Mesendoderm (in vitro differentiated cells): ENCODE measurements around the gene MMAA.
"Not testable (repeated sequence)": the region's sequence is repeated elsewhere in the genome, so short reads cannot be mapped to it uniquely, and the experiment has no call there.

Experiments used
- DNase-seq: peaks from one replicate; pipeline ENCODE4 v3.0.0; 2013
- H2AK5ac ChIP-seq: 2 replicates; pipeline ENCODE4 v1.6.1; 2013; ENCODE audit warnings: low read length, inconsistent platforms
- H2BK120ac ChIP-seq: 2 replicates; pipeline ENCODE4 v1.6.1; 2013; ENCODE audit warnings: low read depth, mild to moderate bottlenecking, low read length, moderate library complexity, mixed read lengths
- H2BK15ac ChIP-seq: replicated peaks from 2 replicates; pipeline ENCODE4 v1.6.1; 2013; ENCODE audit warnings: low read depth, mild to moderate bottlenecking, moderate library complexity
- H2BK5ac ChIP-seq: 2 replicates; pipeline ENCODE4 v1.6.1; 2013; ENCODE audit warnings: low read length, inconsistent platforms
- H3K18ac ChIP-seq: 2 replicates; pipeline ENCODE4 v1.6.1; 2013; ENCODE audit warnings: mild to moderate bottlenecking, low read length, mixed read lengths
- H3K23ac ChIP-seq: one replicate; pipeline ENCODE4 v1.6.1; 2013; ENCODE audit warnings: low read length
- H3K27ac ChIP-seq: 2 replicates; pipeline ENCODE4 v1.5.1; 2013; ENCODE audit warnings: low read depth, mild to moderate bottlenecking, inconsistent platforms, low read length, moderate library complexity
- H3K27me3 ChIP-seq: 2 replicates; pipeline ENCODE4 v1.6.1; 2013; ENCODE audit warnings: low read length, control low read depth, mild to moderate bottlenecking, inconsistent platforms; ENCODE audit not compliant: insufficient read depth, poor library complexity
- H3K36me3 ChIP-seq: 2 replicates; pipeline ENCODE4 v1.6.1; 2013; ENCODE audit warnings: low read length, inconsistent platforms; ENCODE audit not compliant: control insufficient read depth, insufficient read depth
- H3K4ac ChIP-seq: one replicate; pipeline ENCODE4 v1.6.1; 2013; ENCODE audit warnings: low read depth, mild to moderate bottlenecking, low read length, moderate library complexity
- H3K4me1 ChIP-seq: 2 replicates; pipeline ENCODE4 v1.6.1; 2013; ENCODE audit warnings: low read depth, low read length, inconsistent platforms; ENCODE audit not compliant: control insufficient read depth
- H3K4me2 ChIP-seq: 2 replicates; pipeline ENCODE4 v1.6.1; 2013; ENCODE audit warnings: low read length
- H3K4me3 ChIP-seq: 2 replicates; pipeline ENCODE4 v1.5.1; 2013; ENCODE audit warnings: mild to moderate bottlenecking, low read length
- H3K56ac ChIP-seq: one replicate; pipeline ENCODE4 v1.6.1; 2013; ENCODE audit warnings: low read length
- H3K79me1 ChIP-seq: 2 replicates; pipeline ENCODE4 v1.6.1; 2013; ENCODE audit warnings: low read length, inconsistent platforms
- H3K79me2 ChIP-seq: 2 replicates; pipeline ENCODE4 v1.6.1; 2013; ENCODE audit warnings: mild to moderate bottlenecking, low read length; ENCODE audit not compliant: control insufficient read depth, insufficient read depth
- H3K9ac ChIP-seq: 2 replicates; pipeline ENCODE4 v1.6.1; 2013; ENCODE audit warnings: low read length, inconsistent platforms
- H4K5ac ChIP-seq: one replicate; pipeline ENCODE4 v1.6.1; 2013; ENCODE audit warnings: low read length
- H4K8ac ChIP-seq: one replicate; pipeline ENCODE4 v1.6.1; 2013; ENCODE audit warnings: low read depth, mild to moderate bottlenecking, control low read depth, low read length, moderate library complexity
- WGBS: extraction: QIAGEN DNeasy Blood & Tissue Kit; methylation state at CpG from one replicate; pipeline ENCODE4 v1.1.7; 2013; ENCODE audit warnings: low lambda C conversion rate, missing lambda C conversion rate; ENCODE audit not compliant: insufficient coverage; ENCODE audit errors: extremely low coverage; 5-methylcytosine and 5-hydroxymethylcytosine counted together

The MMAA gene

GRCh38 chr4:145639186-145639698 lies 20.1 kb downstream of the MMAA start:
- DNase-seq = no peak
- Histone ChIP-seq H3K79me2 (no peaks in the 10 kb centered on the region), H3K4me2 (no peak overlapping the region), H3K18ac (peak overlapping the region; percentile 51), H3K27me3 (no peaks in the 10 kb centered on the region), H3K79me1 (no peaks in the 10 kb centered on the region), H2AK5ac (no peak overlapping the region), H2BK5ac (no peak overlapping the region), H2BK15ac (no peak overlapping the region), H3K23ac (no peak overlapping the region), H3K4ac (no peak overlapping the region), H4K8ac (no peak overlapping the region), H3K56ac (no peak overlapping the region), H2BK120ac (peak overlapping the region; percentile 67), H3K4me3 (no peak overlapping the region), H3K9ac (no peak overlapping the region), H4K5ac (no peak overlapping the region), H3K4me1 (peaks cover 7% of the 10 kb centered on the region), H3K27ac (no peak overlapping the region), H3K36me3 (no peaks in the 10 kb centered on the region)
- WGBS = 100% methylated on average over 2 of the region's 6 CpGs

- not testable (repeated sequence) for H3K4ac ChIP-seq, H3K36me3 ChIP-seq, H3K27ac ChIP-seq, H2BK120ac ChIP-seq, H3K4me3 ChIP-seq, H3K56ac ChIP-seq, H3K79me2 ChIP-seq, H3K4me1 ChIP-seq, H2BK5ac ChIP-seq, DNase-seq, H2AK5ac ChIP-seq, H3K4me2 ChIP-seq, H3K9ac ChIP-seq, H2BK15ac ChIP-seq, H3K79me1 ChIP-seq, H3K27me3 ChIP-seq, H3K23ac ChIP-seq, H4K5ac ChIP-seq, H4K8ac ChIP-seq
- WGBS = no CpG with 5 or more reads among the region's 2 CpGs
- peak overlapping the region; percentile 68 for H3K18ac ChIP-seq
Measured at GRCh38 chr4:145640236-145640635, 21.1 kb downstream of the MMAA start.

- no peak overlapping the region for H2BK15ac ChIP-seq
- no peak overlapping the region for H3K18ac ChIP-seq
- H4K8ac ChIP-seq = no peak overlapping the region
- no peaks in the 10 kb centered on the region for H3K79me2 ChIP-seq
- no peak overlapping the region for H2BK5ac ChIP-seq
- no peak for DNase-seq
- no peak overlapping the region for H4K5ac ChIP-seq
- H3K23ac ChIP-seq = no peak overlapping the region
- no peaks in the 10 kb centered on the region for H3K79me1 ChIP-seq
- no peak overlapping the region for H2AK5ac ChIP-seq
- H3K4ac ChIP-seq = no peak overlapping the region
- H3K9ac ChIP-seq = no peak overlapping the region
- H3K27me3 ChIP-seq = no peaks in the 10 kb centered on the region
- no peak overlapping the region for H3K4me2 ChIP-seq
- H3K4me1 ChIP-seq = peaks cover 7% of the 10 kb centered on the region
- no peaks in the 10 kb centered on the region for H3K36me3 ChIP-seq
- no CpG with 5 or more reads among the region's 1 CpG for WGBS
- no peak overlapping the region for H3K56ac ChIP-seq
- H2BK120ac ChIP-seq = no peak overlapping the region
- no peak overlapping the region for H3K27ac ChIP-seq
- no peak overlapping the region for H3K4me3 ChIP-seq
Measured at GRCh38 chr4:145643295-145643694, 24.1 kb downstream of the MMAA start.

- peaks cover 7% of the 10 kb centered on the region for H3K4me1 ChIP-seq
- no peak overlapping the region for H4K5ac ChIP-seq
- no peak overlapping the region for H2BK15ac ChIP-seq
- H3K4me3 ChIP-seq = no peak overlapping the region
- H3K23ac ChIP-seq = no peak overlapping the region
- H3K56ac ChIP-seq = no peak overlapping the region
- no peak overlapping the region for H3K4ac ChIP-seq
- no peak overlapping the region for H2AK5ac ChIP-seq
- H3K27me3 ChIP-seq = no peaks in the 10 kb centered on the region
- no peak overlapping the region for H2BK5ac ChIP-seq
- H4K8ac ChIP-seq = no peak overlapping the region
- peak overlapping the region; percentile 51 for H3K18ac ChIP-seq
- no peaks in the 10 kb centered on the region for H3K36me3 ChIP-seq
- H2BK120ac ChIP-seq = no peak overlapping the region
- DNase-seq = no peak
- no CpG with 5 or more reads among the region's 3 CpGs for WGBS
- H3K9ac ChIP-seq = no peak overlapping the region
- H3K79me1 ChIP-seq = no peaks in the 10 kb centered on the region
- no peak overlapping the region for H3K27ac ChIP-seq
- no peak overlapping the region for H3K4me2 ChIP-seq
- H3K79me2 ChIP-seq = no peaks in the 10 kb centered on the region
Measured at GRCh38 chr4:145644699-145645098, 25.5 kb downstream of the MMAA start.

GRCh38 chr4:145656156-145656555 lies 37.0 kb downstream of the MMAA start:
- Histone ChIP-seq H3K36me3 (no peaks in the 10 kb centered on the region), H3K27ac (no peak overlapping the region), H3K18ac (no peak overlapping the region), H2BK120ac (no peak overlapping the region), H3K4ac (no peak overlapping the region), H2AK5ac (no peak overlapping the region), H3K56ac (no peak overlapping the region), H3K79me2 (no peaks in the 10 kb centered on the region), H3K4me1 (no peaks in the 10 kb centered on the region), H2BK5ac (no peak overlapping the region), H3K4me2 (no peak overlapping the region), H4K5ac (no peak overlapping the region), H3K9ac (no peak overlapping the region), H3K27me3 (no peaks in the 10 kb centered on the region), H3K79me1 (no peaks in the 10 kb centered on the region), H4K8ac (no peak overlapping the region), H2BK15ac (no peak overlapping the region), H3K23ac (no peak overlapping the region), H3K4me3 (no peak overlapping the region)
- DNase-seq = no peak
- WGBS = no CpG with 5 or more reads among the region's 1 CpG

- no peak overlapping the region for H2AK5ac ChIP-seq
- no peak for DNase-seq
- H4K5ac ChIP-seq = no peak overlapping the region
- H3K79me1 ChIP-seq = no peaks in the 10 kb centered on the region
- H3K79me2 ChIP-seq = no peaks in the 10 kb centered on the region
- H3K18ac ChIP-seq = no peak overlapping the region
- H3K27me3 ChIP-seq = no peaks in the 10 kb centered on the region
- H4K8ac ChIP-seq = no peak overlapping the region
- H2BK120ac ChIP-seq = no peak overlapping the region
- H3K4ac ChIP-seq = no peak overlapping the region
- H3K4me1 ChIP-seq = no peaks in the 10 kb centered on the region
- H3K36me3 ChIP-seq = no peaks in the 10 kb centered on the region
- no peak overlapping the region for H3K23ac ChIP-seq
- no CpG with 5 or more reads among the region's 3 CpGs for WGBS
- no peak overlapping the region for H3K56ac ChIP-seq
- no peak overlapping the region for H3K27ac ChIP-seq
- H3K4me2 ChIP-seq = no peak overlapping the region
- no peak overlapping the region for H2BK15ac ChIP-seq
- H3K4me3 ChIP-seq = no peak overlapping the region
- no peak overlapping the region for H3K9ac ChIP-seq
- H2BK5ac ChIP-seq = no peak overlapping the region
Measured at GRCh38 chr4:145660064-145660463, 40.9 kb downstream of the MMAA start.
